Measurements from ENCODE around the gene ZNF660.
"Not testable (repeated sequence)": the region's sequence is repeated elsewhere in the genome, so short reads cannot be mapped to it uniquely, and the experiment has no call there.

Gene ZNF660

GRCh38 chr3:44557074-44557473, 27.7 kb upstream of the ZNF660 start:
- TF ChIP-seq MAX (IDR thresholded peaks at IDR 0.05; ENCODE audit: low read depth, low read length) (no peak), POLR2A (IDR thresholded peaks at IDR 0.05; ENCODE audit: extremely low read depth, insufficient read length) (no peak), MYC (IDR thresholded peaks at IDR 0.05; ENCODE audit: low read depth, low read length) (no peak), CTCF (IDR thresholded peaks at IDR 0.05; ENCODE audit: low read depth, low read length) (no peak)

GRCh38 chr3:44561076-44561475, 23.7 kb upstream of the ZNF660 start:
- H3K4me3 ChIP-seq (ENCODE audit: low read depth, low read length), result no peak overlapping the region
- TF ChIP-seq MAX (IDR thresholded peaks at IDR 0.05; ENCODE audit: low read depth, low read length), result no peak
- TF ChIP-seq POLR2A (IDR thresholded peaks at IDR 0.05; ENCODE audit: extremely low read depth, insufficient read length), result no peak
- no peak for TF ChIP-seq CTCF (IDR thresholded peaks at IDR 0.05; ENCODE audit: low read depth, low read length)
- no peak for TF ChIP-seq MYC (IDR thresholded peaks at IDR 0.05; ENCODE audit: low read depth, low read length)
- no peak for DNase-seq (ENCODE audit: low read depth)

More at GRCh38 chr3:44557074-44557473, 27.7 kb upstream of the ZNF660 start:
- no peak overlapping the region for H3K4me3 ChIP-seq (ENCODE audit: low read depth, low read length)
- DNase-seq (ENCODE audit: low read depth), result no peak

DNA sequence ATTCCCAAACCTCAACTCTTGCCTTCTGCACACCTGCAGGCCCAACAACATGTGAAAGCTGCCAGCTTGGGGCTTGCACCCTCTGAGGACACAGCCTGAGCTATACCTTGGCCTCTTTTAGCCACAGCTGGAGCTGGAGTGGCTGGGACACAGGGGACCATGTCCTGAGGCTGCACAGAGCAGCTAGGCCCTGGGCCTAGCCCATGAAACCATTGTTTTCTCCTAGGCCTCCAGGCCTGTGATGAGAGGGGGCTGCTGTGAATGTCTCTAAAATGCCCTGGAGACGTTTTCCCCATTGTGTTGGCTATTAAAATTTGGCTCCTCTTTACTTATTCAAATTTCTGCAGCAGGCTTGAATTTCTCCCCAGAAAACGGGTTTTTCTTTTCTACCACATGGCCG, 22.6 kb upstream of the ZNF660 start:
- no peak for DNase-seq (ENCODE audit: low read depth)
- TF ChIP-seq MAX (IDR thresholded peaks at IDR 0.05; ENCODE audit: low read depth, low read length) (no peak), POLR2A (IDR thresholded peaks at IDR 0.05; ENCODE audit: extremely low read depth, insufficient read length) (no peak), CTCF (IDR thresholded peaks at IDR 0.05; ENCODE audit: low read depth, low read length) (no peak), MYC (IDR thresholded peaks at IDR 0.05; ENCODE audit: low read depth, low read length) (no peak)
- H3K4me3 ChIP-seq (ENCODE audit: low read depth, low read length), result no peak overlapping the region

- no peak overlapping the region for H3K4me3 ChIP-seq (ENCODE audit: low read depth, low read length)
- DNase-seq (ENCODE audit: low read depth), result no peak
- TF ChIP-seq MYC (IDR thresholded peaks at IDR 0.05; ENCODE audit: low read depth, low read length), result no peak
- TF ChIP-seq CTCF (IDR thresholded peaks at IDR 0.05; ENCODE audit: low read depth, low read length), result no peak
- no peak for TF ChIP-seq MAX (IDR thresholded peaks at IDR 0.05; ENCODE audit: low read depth, low read length)
- no peak for TF ChIP-seq POLR2A (IDR thresholded peaks at IDR 0.05; ENCODE audit: extremely low read depth, insufficient read length)
Measured at GRCh38 chr3:44568561-44568960, 16.2 kb upstream of the ZNF660 start.

- no peak overlapping the region for H3K4me3 ChIP-seq (ENCODE audit: low read depth, low read length)
- no peak for DNase-seq (ENCODE audit: low read depth)
- TF ChIP-seq MAX (IDR thresholded peaks at IDR 0.05; ENCODE audit: low read depth, low read length) (no peak), CTCF (IDR thresholded peaks at IDR 0.05; ENCODE audit: low read depth, low read length) (no peak), MYC (IDR thresholded peaks at IDR 0.05; ENCODE audit: low read depth, low read length) (no peak), POLR2A (IDR thresholded peaks at IDR 0.05; ENCODE audit: extremely low read depth, insufficient read length) (no peak)
Measured at GRCh38 chr3:44571024-44571423, 13.7 kb upstream of the ZNF660 start.

DNA sequence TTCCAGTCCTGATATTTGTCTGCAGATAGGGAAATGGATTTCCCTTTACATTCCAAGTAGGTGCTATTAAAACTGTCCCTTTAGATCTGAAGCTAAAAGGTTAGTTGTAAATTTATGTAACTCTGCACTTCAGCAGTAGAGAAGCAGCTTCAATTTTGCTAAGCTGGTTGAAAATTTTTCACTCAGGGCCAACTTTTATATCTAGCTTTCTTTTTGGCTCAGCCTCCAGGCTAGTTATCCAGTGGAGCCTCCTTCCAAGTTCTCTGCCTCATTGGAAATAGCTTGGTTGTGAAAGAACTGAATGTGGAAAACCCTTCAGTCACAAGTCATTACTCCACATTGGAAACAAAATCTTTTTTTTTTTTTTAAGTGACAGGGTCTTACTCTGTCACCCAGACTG, 8.2 kb upstream of the ZNF660 start:
- DNase-seq (ENCODE audit: low read depth), result no peak
- TF ChIP-seq POLR2A (IDR thresholded peaks at IDR 0.05; ENCODE audit: extremely low read depth, insufficient read length) (no peak), MYC (IDR thresholded peaks at IDR 0.05; ENCODE audit: low read depth, low read length) (no peak), CTCF (IDR thresholded peaks at IDR 0.05; ENCODE audit: low read depth, low read length) (no peak), MAX (IDR thresholded peaks at IDR 0.05; ENCODE audit: low read depth, low read length) (no peak)
- no peak overlapping the region for H3K4me3 ChIP-seq (ENCODE audit: low read depth, low read length)

DNA sequence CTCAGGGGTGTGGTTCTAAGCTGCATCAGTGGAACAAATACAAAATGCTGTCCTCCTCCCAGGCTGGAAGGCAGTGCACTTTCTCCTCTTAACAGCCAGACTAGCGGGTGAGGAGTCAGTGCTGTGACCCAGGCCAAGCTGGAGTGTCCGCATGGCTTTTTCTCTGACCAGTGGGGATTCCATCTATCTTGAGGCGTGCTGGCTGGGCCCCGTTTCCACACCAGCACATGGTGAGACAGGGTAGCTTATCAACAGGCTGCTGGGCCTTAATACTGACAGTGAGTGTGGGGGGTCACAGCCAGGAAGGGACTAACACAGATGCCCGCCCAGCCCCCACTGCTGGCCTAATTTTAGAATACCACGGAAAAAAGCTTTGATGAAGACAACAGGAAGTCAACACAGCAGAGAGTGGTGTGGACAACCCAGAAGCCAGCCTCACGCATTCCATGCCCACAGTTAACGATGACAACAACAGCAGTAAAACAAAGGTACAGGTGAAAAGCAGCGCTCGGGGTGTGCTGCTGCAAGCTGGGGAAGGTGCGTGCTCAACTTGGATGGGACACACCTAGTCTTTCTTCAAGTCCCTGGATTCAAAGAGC, 7.3 kb upstream of the ZNF660 start:
- not testable (repeated sequence) for H3K4me3 ChIP-seq (ENCODE audit: low read depth, low read length); DNase-seq (ENCODE audit: low read depth)

- DNase-seq (ENCODE audit: low read depth), result not testable (repeated sequence)
Measured at GRCh38 chr3:44578316-44578715, 6.4 kb upstream of the ZNF660 start.

More at GRCh38 chr3:44578316-44578715, 6.4 kb upstream of the ZNF660 start:
- not testable (repeated sequence) for H3K4me3 ChIP-seq (ENCODE audit: low read depth, low read length)

Measured in NB4 (cell line).